Immature natural killer cell (primary cell): ENCODE data around the gene PTPRG. TPM values are rescaled to one million over a fixed set of nuclear protein-coding genes. Genes with fewer than 3 reads are reported as not detected.

ENCODE experiments used
- DNase-seq, 3 donors: peaks; one replicate each; pipeline ENCODE4 v3.0.0; 2022; ENCODE audit warnings: mixed read lengths in 1 of 3
- H3K27ac Mint-ChIP-seq, 6 donors: one replicate each; pipeline ENCODE4 v1.8.0; 2020; ENCODE audit warnings: mixed read lengths in 6 of 6, mild to moderate bottlenecking in 5 of 6, inconsistent platforms in 4 of 6, moderate library complexity in 3 of 6
- H3K27me3 Mint-ChIP-seq, 3 donors: one replicate each; pipeline ENCODE4 v1.8.0; 2020 to 2021; ENCODE audit warnings: low read depth in 3 of 3, mild to moderate bottlenecking in 3 of 3, mixed read lengths in 3 of 3, moderate library complexity in 3 of 3, inconsistent platforms in 1 of 3
- H3K36me3 Mint-ChIP-seq, 3 donors: one replicate each; pipeline ENCODE4 v1.8.0; 2020; ENCODE audit warnings: mixed read lengths in 3 of 3, inconsistent platforms in 2 of 3, mild to moderate bottlenecking in 2 of 3
- H3K4me1 Mint-ChIP-seq, 2 donors: one replicate each; pipeline ENCODE4 v1.8.0; 2020; ENCODE audit warnings: inconsistent platforms in 2 of 2, mild to moderate bottlenecking in 2 of 2, mixed read lengths in 2 of 2, moderate library complexity in 1 of 2
- H3K4me3 Mint-ChIP-seq, 5 donors: one replicate each; pipeline ENCODE4 v1.8.0; 2020; ENCODE audit warnings: mild to moderate bottlenecking in 5 of 5, mixed read lengths in 5 of 5, inconsistent platforms in 3 of 5, moderate library complexity in 3 of 5
- H3K9me3 Mint-ChIP-seq, 6 donors: one replicate each; pipeline ENCODE4 v1.8.0; 2020; ENCODE audit warnings: mild to moderate bottlenecking in 6 of 6, mixed read lengths in 6 of 6, inconsistent platforms in 4 of 6, moderate library complexity in 3 of 6
- polyA plus RNA-seq, 3 donors: library from polyadenylated mRNA; unstranded; fragments of 300-500 nt; fragmentation: Illumina TruSeq; gene quantifications; one replicate each; pipeline ENCODE4 v1.2.3, GENCODE V29; 2021

Gene PTPRG
- polyA plus RNA-seq, 3 donors from 2014 or later, result 0.13 TPM; not detected in 2

DNA sequence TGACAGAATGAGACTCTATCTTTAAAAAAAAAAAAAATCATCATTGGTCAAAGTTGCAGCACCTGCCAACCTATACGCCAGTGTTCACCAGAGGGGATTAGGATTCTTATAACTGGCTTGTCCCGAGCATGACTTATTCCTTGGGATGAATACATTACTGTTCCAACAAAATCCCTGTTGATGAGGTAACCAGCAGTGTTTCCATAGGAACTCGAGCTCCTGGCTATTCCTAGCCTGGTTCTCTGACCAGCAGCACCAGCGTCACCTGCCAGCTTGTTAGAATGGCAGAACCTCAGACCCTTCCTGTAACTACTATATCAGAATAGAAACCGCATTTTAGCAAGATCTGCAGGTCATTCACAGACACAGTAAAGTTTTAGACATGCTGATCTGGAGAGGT lies 364.4 kb downstream of the PTPRG start:
- Mint-ChIP-seq H3K27ac (no peak overlapping the region), H3K36me3 (no peaks in the 10 kb centered on the region), H3K4me3 (no peak overlapping the region), H3K9me3 (peaks cover 0 to 13% (median under 1%) of the 10 kb centered on the region in 6 donors), H3K4me1 (no peaks in the 10 kb centered on the region), H3K27me3 (peaks cover 2 to 3% (median 3%) of the 10 kb centered on the region in 3 donors)
- DNase-seq, result no peak

GRCh38 chr3:61926923-61927322 lies 365.6 kb downstream of the PTPRG start:
- Mint-ChIP-seq H3K4me1 (no peaks in the 10 kb centered on the region), H3K4me3 (no peak overlapping the region), H3K27ac (no peak overlapping the region), H3K27me3 (peaks cover 2 to 3% (median 3%) of the 10 kb centered on the region in 3 donors), H3K36me3 (no peaks in the 10 kb centered on the region), H3K9me3 (peaks cover 0 to 13% (median 3%) of the 10 kb centered on the region in 6 donors)
- no peak for DNase-seq

DNA sequence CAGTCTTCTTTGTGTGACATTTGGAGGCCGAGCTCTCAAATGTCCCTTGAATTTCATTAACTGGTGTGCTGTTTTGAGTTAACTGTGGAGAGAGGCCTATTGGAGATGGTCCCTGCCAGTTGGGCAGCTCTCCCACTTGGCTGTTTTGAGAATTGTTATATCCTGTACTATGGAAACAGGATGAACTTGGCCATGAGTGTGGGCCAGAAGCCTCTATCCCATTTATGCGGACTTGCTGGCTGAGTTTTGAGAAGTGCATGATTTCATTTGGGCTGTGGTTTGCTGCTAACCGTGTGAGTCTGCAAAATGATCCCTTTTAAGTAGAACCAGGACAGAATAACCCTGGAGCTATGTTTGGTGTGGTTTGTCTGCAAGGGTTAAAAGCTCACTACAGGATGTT lies 366.0 kb downstream of the PTPRG start:
- Mint-ChIP-seq H3K4me3 (no peak overlapping the region), H3K9me3 (peaks cover 0 to 13% (median 3%) of the 10 kb centered on the region in 6 donors), H3K4me1 (no peaks in the 10 kb centered on the region), H3K27ac (no peak overlapping the region), H3K36me3 (no peaks in the 10 kb centered on the region), H3K27me3 (peaks cover 2 to 3% (median 3%) of the 10 kb centered on the region in 3 donors)
- no peak for DNase-seq

DNA sequence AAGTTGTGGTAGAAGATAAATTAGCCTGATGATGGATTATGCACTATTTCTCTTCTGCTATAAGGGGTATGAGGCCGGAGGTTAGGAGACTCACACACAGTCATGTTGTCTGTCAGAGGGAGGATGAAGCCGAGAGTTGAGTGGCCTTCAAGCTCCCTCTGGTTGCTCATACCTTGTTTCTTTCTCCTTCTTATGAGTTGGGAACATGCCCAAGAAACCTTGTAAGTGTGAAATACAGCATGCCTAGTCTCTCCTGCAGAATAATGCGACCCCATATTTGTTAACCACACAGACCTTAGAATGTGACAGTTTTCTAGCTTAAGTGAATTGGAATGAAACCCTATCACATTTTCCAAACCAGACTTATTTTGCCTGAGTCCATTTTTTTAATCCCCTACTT lies 366.7 kb downstream of the PTPRG start:
- Mint-ChIP-seq H3K36me3 (no peaks in the 10 kb centered on the region), H3K27me3 (peaks cover 0 to 2% (median 2%) of the 10 kb centered on the region in 3 donors), H3K4me3 (no peak overlapping the region), H3K9me3 (peaks cover 0 to 12% (median 3%) of the 10 kb centered on the region in 6 donors), H3K4me1 (no peaks in the 10 kb centered on the region), H3K27ac (no peak overlapping the region)
- no peak for DNase-seq

DNA sequence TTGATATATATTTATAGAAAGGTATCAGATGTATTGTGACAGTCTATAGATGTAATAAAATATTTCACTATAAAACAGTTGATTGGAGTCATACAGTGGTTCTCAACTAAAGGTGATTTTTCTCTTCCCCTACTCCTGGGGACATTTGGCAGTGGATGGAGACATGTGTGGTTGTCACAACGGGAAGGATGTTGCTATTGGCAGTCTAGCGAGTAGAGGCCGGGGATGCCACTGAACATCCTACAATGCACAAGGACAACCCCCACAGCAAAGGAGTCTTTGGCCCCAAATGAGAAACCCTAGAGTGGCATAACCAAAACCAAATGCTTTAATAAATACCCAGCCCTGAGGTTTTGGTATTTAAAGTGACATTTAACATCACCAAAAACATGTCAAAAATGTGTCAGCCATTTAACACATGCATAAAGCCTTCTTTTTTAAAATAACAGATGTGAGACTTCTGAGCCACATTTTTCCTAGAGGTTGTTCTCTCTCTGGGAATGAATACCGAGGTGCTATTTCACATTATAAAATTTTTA lies 367.5 kb downstream of the PTPRG start:
- Mint-ChIP-seq H3K36me3 (no peaks in the 10 kb centered on the region), H3K27me3 (peaks cover 0 to 2% (median 2%) of the 10 kb centered on the region in 3 donors), H3K9me3 (peaks cover 0 to 12% (median 3%) of the 10 kb centered on the region in 6 donors), H3K4me1 (no peaks in the 10 kb centered on the region), H3K27ac (no peak overlapping the region), H3K4me3 (no peak overlapping the region)
- no peak for DNase-seq

DNA sequence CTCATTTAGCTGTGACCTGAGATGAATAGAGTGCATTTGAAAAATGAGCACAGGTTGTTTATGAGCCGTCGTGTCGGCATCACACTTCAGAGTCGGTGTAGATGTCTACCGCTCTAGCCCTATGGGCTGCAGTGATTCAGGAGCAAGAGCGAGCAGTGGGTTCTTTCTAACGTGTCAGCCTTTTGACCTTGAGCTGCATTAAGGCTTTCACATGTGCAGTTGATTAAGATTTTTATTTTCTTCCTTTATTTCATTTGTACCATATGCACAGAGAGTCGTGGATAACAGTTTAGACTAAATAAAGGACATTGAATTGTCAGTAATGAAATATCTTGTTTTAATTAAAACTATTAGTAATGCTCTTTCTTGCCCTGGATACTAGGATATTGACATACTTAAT lies 368.2 kb downstream of the PTPRG start:
- DNase-seq, result no peak
- Mint-ChIP-seq H3K27me3 (peaks cover 0 to 2% (median 2%) of the 10 kb centered on the region in 3 donors), H3K4me1 (no peaks in the 10 kb centered on the region), H3K27ac (no peak overlapping the region), H3K36me3 (no peaks in the 10 kb centered on the region), H3K4me3 (no peak overlapping the region), H3K9me3 (peaks cover 2 to 12% (median 3%) of the 10 kb centered on the region in 6 donors)

GRCh38 chr3:61932499-61932898 lies 371.1 kb downstream of the PTPRG start:
- Mint-ChIP-seq H3K27me3 (peaks cover 0 to 2% (median 2%) of the 10 kb centered on the region in 3 donors), H3K4me1 (no peaks in the 10 kb centered on the region), H3K36me3 (no peaks in the 10 kb centered on the region), H3K27ac (no peak overlapping the region), H3K4me3 (no peak overlapping the region), H3K9me3 (peaks cover 0 to 14% (median 3%) of the 10 kb centered on the region in 6 donors)
- DNase-seq, result no peak

DNA sequence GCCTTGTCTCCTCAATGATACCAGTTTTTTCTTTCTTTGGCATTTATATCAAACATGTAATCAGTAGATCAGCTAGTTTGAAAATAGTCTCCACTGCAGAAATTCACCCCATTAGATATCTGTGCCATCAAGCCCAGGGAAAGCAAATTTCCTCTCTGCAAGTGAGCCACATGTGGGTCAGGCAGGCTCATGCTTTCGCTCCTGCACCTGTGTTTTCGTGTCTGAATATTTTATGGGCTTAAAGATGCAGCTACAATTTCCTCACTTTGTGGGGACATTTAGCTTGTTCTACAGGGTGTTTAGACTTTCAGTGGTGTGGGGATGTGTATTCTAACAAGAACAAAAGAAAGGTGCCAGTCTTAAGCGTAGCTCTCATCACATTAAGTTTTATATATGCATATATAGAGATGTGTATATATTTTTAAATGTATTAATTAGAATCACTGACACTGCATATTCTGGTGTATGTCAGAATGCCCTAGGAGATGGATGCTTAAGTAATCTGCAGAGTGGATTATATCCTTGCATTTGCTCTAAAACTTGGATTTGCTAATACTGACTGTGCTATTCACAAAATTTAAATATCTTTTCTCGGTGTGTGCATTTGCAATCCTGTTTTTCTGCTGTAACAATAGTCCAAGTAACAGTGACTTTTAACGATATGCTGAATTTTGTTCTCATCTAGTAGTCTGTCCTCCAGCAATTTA lies 372.6 kb downstream of the PTPRG start:
- H3K4me1 Mint-ChIP-seq, result no peaks in the 10 kb centered on the region
- peaks cover 0 to 14% (median 3%) of the 10 kb centered on the region in 6 donors for H3K9me3 Mint-ChIP-seq
- peaks cover 0 to 2% (median 2%) of the 10 kb centered on the region in 3 donors for H3K27me3 Mint-ChIP-seq
- H3K4me3 Mint-ChIP-seq, result no peak overlapping the region
- no peak overlapping the region for H3K27ac Mint-ChIP-seq
- no peaks in the 10 kb centered on the region for H3K36me3 Mint-ChIP-seq
- DNase-seq, result no peak

DNA sequence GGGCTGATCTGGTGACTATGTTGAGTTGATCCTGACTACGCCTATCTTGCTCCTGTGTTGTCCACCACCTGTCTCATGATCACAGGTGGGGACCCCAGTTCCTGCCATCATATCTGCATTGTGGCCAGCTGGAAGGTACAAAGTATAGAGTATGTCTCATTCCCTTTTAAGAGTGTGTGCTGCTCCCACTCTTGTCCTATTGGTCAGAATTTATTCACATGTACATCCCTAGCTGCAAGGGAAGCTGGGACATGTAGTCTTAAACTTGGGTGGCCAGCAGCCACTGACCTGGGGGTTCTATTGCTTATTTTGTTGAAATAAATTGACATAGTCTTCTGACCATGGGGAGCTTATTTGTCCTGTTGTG lies 373.1 kb downstream of the PTPRG start:
- Mint-ChIP-seq H3K4me3 (no peak overlapping the region), H3K27ac (no peak overlapping the region), H3K27me3 (peaks cover 0 to 2% (median 2%) of the 10 kb centered on the region in 3 donors), H3K36me3 (no peaks in the 10 kb centered on the region), H3K9me3 (peaks cover 0 to 14% (median 3%) of the 10 kb centered on the region in 6 donors), H3K4me1 (no peaks in the 10 kb centered on the region)
- DNase-seq, result no peak

- H3K27me3 Mint-ChIP-seq, result no peaks in the 10 kb centered on the region
- no peak overlapping the region for H3K4me3 Mint-ChIP-seq
- H3K27ac Mint-ChIP-seq, result no peak overlapping the region
- no peak for DNase-seq
- no peaks in the 10 kb centered on the region for H3K4me1 Mint-ChIP-seq
- H3K36me3 Mint-ChIP-seq, result no peaks in the 10 kb centered on the region
- peaks cover 0 to 14% (median 3%) of the 10 kb centered on the region in 6 donors for H3K9me3 Mint-ChIP-seq
Observed at GRCh38 chr3:61935814-61936213, 374.4 kb downstream of the PTPRG start.

DNA sequence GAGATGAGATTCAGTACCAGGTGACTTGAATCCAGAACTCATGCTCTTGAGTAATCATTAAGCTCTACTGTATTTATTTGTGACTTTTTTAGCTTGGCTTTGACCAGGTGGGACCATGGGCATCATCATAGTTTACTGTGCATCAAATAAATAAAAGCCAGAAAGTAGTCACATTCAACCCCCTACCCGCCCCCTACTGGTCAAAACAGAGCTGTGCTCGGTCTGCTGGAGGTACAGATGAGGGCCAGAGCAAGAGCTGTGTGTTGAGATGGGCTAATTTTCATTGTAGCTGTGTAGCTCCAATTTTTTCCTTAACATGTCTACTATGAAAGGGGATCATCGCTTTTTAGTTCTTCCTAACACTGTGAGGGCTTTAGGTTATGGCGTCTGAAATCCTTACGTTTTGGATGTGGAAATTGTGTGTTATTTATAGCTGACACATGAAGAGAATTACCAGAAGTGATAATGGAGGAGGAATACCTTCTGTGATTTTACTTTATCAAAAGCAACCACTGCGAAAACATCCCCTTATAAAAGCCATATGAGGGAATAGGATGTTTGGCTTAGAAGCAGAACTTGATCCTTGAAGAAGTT lies 375.1 kb downstream of the PTPRG start:
- Mint-ChIP-seq H3K36me3 (no peaks in the 10 kb centered on the region), H3K4me3 (no peak overlapping the region), H3K9me3 (peaks cover 0 to 9% (median 1%) of the 10 kb centered on the region in 6 donors), H3K4me1 (no peaks in the 10 kb centered on the region), H3K27me3 (no peaks in the 10 kb centered on the region), H3K27ac (no peak overlapping the region)
- DNase-seq, result peak in 2 of 3 donors; percentile 3 to 4

DNA sequence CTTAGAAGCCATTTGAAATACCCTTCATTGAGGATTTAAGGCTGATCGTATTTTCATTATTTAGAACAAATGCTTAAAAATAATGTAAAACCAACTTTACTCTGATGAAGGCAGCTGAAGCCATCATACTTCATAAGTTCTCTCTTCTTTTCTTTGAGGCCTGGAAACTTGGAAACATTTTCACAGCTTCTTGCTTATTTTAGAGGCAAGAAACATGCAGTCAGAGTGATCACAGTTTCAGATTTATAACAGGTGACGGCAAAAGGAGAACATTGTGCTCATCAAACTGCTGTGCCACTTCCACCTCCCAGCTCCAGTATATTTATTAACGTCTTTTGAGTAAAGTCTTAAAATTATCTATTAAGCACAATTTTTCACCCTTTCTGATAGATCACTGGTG lies 376.1 kb downstream of the PTPRG start:
- no peaks in the 10 kb centered on the region for H3K36me3 Mint-ChIP-seq
- peaks cover 0 to 11% (median 1%) of the 10 kb centered on the region in 6 donors for H3K9me3 Mint-ChIP-seq
- no peak overlapping the region for H3K4me3 Mint-ChIP-seq
- H3K27ac Mint-ChIP-seq, result no peak overlapping the region
- no peaks in the 10 kb centered on the region for H3K4me1 Mint-ChIP-seq
- no peak for DNase-seq
- peaks cover 0 to 1% (median 0%) of the 10 kb centered on the region in 3 donors for H3K27me3 Mint-ChIP-seq

- H3K36me3 Mint-ChIP-seq, result no peaks in the 10 kb centered on the region
- H3K4me3 Mint-ChIP-seq, result no peak overlapping the region
- H3K27me3 Mint-ChIP-seq, result peaks cover 0 to 1% (median 0%) of the 10 kb centered on the region in 3 donors
- H3K27ac Mint-ChIP-seq, result no peak overlapping the region
- no peaks in the 10 kb centered on the region for H3K4me1 Mint-ChIP-seq
- DNase-seq, result no peak
- peaks cover 0 to 17% (median 2%) of the 10 kb centered on the region in 6 donors for H3K9me3 Mint-ChIP-seq
Observed at GRCh38 chr3:61938878-61939549, 377.6 kb downstream of the PTPRG start.

DNA sequence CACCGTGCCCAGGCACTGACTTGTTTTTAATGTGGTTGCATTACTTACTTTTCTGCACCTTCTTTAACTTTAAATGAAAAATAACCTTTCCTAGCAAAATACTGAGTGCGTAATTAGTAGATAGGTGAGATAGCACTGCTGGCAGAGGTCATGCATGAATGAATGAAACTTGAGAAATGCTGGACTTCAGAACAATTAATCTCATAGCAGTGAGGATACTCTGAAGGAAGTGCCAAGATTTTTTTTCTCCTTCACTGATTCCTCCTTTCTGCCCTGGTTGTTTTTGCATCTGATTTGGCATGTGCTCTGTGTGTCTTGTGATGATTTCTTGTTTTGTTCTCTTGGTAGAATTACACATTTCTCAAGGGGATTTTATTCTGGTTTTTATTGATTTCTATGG lies 378.9 kb downstream of the PTPRG start:
- DNase-seq, result no peak
- no peak overlapping the region for H3K4me3 Mint-ChIP-seq
- peaks cover 0 to 13% (median 1%) of the 10 kb centered on the region in 6 donors for H3K9me3 Mint-ChIP-seq
- H3K27ac Mint-ChIP-seq, result no peak overlapping the region
- H3K36me3 Mint-ChIP-seq, result no peaks in the 10 kb centered on the region
- peaks cover 0 to 1% (median 0%) of the 10 kb centered on the region in 3 donors for H3K27me3 Mint-ChIP-seq
- H3K4me1 Mint-ChIP-seq, result no peaks in the 10 kb centered on the region
